SK-N-SH (cell line): Measurements from ENCODE around the gene SLC2A11.

Experiments
- CTCF ChIP-seq: fragments of 200-600 bp; sonication (generic); IDR thresholded peaks from 2 replicates; pipeline ENCODE4 v1.6.1; 2017; ENCODE audit warnings: antibody characterized with exemption, mild to moderate bottlenecking, moderate library complexity
- FOXJ3 ChIP-seq: sonication (generic); formaldehyde crosslinking; IDR thresholded peaks from 2 replicates; pipeline ENCODE4 v1.5.1; 2020; ENCODE audit warnings: mild to moderate bottlenecking, missing genetic modification reagents
- POLR2AphosphoS5 ChIP-seq: IDR thresholded peaks from 2 replicates; pipeline ENCODE4 v1.6.1; 2012; ENCODE audit warnings: low read depth, low read length
- RAD21 ChIP-seq: IDR thresholded peaks from 2 replicates; pipeline ENCODE4 v1.6.1; 2012; ENCODE audit warnings: mild to moderate bottlenecking, low read length
- TEAD4 ChIP-seq: IDR thresholded peaks from 2 replicates; pipeline ENCODE4 v1.4.0; 2012; ENCODE audit warnings: mild to moderate bottlenecking, borderline replicate concordance; ENCODE audit not compliant: insufficient read depth

DNA sequence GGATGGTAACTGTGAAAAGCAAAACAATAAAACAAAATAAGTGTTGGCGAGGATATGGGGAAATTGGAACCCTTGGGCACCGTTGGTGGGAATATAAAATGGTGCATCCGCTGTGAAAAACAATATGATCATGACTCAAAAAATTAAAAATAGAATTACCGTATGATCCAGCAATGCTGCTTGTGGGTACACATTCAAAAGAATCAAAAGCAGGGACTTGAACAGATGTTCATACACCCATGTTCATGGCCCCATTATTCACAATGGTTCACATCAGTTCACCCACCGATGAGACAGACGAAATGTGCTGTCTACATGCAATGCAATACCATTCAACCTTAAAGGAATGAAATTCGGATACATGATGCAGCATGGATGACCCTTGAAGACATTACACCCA, 17.6 kb upstream of the SLC2A11 start:
- TF ChIP-seq FOXJ3 (CRISPR knock-in tag) (no peak), POLR2AphosphoS5 (no peak), RAD21 (no peak), TEAD4 (no peak), CTCF (no peak)
